HG02870 (cell line): Measurements from ENCODE around the gene SHKBP1.

Experiments
- ATAC-seq: cut with Tn5 transposase; IDR thresholded peaks from one replicate; pipeline ENCODE4 v1.9.1; 2021; ENCODE audit warnings: mild to moderate bottlenecking, moderate library complexity; ENCODE audit not compliant: unreplicated experiment

SHKBP1 gene

GRCh38 chr19:40632311-40633036 is 55.8 kb downstream of the SHKBP1 start:
- no peak for ATAC-seq

GRCh38 chr19:40633207-40633606 is 56.5 kb downstream of the SHKBP1 start:
- ATAC-seq = no peak

- ATAC-seq = no peak
Measured at GRCh38 chr19:40638327-40638726, 61.7 kb downstream of the SHKBP1 start.

- ATAC-seq = no peak
Measured at GRCh38 chr19:40639638-40639982, 62.9 kb downstream of the SHKBP1 start.

- no peak for ATAC-seq
Measured at GRCh38 chr19:40640744-40641143, 64.1 kb downstream of the SHKBP1 start.
